AG04449 (cell line): ENCODE measurements around the gene MAP2.

Experiments used
- CTCF ChIA-PET: fragments of 350-600 bp; formaldehyde crosslinking; extraction: SDS; loops from one replicate; lab custom pipeline; 2021; ENCODE audit warnings: antibody characterized with exemption; lab: Yijun Ruan, JAX
- POLR2A ChIA-PET: fragments of 400-600, 350-600 bp; formaldehyde crosslinking; extraction: SDS; loops from one replicate; lab custom pipeline; 2020; ENCODE audit warnings: antibody characterized with exemption, inconsistent platforms; lab: Yijun Ruan, JAX
- DNase-seq: peaks from one replicate; pipeline ENCODE4 v3.0.0-alpha.2; 2010; ENCODE audit warnings: low read depth, low spot score
- H3K4me3 ChIP-seq: 2 replicates; pipeline ENCODE4 v1.5.1; 2011; ENCODE audit warnings: low read depth, mild to moderate bottlenecking, control low read depth, low read length
- TF ChIP-seq, protein P1 (sequence below): IDR thresholded peaks from one replicate; pipeline ENCODE4 v1.5.1; 2011; ENCODE audit warnings: mild to moderate bottlenecking, moderate library complexity, low read length, control low read depth, inconsistent platforms; ENCODE audit not compliant: insufficient read depth; ENCODE audit errors: missing control alignments

The MAP2 gene

DNA sequence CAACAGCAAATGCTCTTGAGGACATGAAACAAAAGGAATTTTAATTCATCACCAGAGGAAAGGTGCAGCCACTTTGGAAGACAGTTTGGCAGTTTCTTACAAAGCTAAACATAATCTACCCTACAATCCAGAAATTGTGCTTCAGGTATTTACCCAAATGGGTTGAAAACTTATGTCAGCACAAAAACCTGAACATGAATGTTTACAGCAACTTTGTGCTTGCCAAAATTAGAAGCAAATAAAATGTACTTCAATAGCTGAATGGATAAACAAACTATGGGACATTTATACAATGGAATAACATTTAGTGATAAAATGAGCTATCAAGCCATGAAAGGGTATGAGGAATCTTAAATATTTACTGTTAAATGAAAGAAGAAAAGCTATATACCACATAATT, 6.9 kb upstream of the MAP2 start:
- CTCF ChIA-PET = interaction anchor here (1.5 to 2.2 kb wide), 2 partner anchors 9 to 83 kb away, joined by 5 to 14 read pairs; no protein-coding TSS in a partner anchor
- no peak overlapping the region for H3K4me3 ChIP-seq
- TF ChIP-seq, protein P1, sequence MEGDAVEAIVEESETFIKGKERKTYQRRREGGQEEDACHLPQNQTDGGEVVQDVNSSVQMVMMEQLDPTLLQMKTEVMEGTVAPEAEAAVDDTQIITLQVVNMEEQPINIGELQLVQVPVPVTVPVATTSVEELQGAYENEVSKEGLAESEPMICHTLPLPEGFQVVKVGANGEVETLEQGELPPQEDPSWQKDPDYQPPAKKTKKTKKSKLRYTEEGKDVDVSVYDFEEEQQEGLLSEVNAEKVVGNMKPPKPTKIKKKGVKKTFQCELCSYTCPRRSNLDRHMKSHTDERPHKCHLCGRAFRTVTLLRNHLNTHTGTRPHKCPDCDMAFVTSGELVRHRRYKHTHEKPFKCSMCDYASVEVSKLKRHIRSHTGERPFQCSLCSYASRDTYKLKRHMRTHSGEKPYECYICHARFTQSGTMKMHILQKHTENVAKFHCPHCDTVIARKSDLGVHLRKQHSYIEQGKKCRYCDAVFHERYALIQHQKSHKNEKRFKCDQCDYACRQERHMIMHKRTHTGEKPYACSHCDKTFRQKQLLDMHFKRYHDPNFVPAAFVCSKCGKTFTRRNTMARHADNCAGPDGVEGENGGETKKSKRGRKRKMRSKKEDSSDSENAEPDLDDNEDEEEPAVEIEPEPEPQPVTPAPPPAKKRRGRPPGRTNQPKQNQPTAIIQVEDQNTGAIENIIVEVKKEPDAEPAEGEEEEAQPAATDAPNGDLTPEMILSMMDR = no peak
- POLR2A ChIA-PET = no interaction called here
- DNase-seq = no peak

DNA sequence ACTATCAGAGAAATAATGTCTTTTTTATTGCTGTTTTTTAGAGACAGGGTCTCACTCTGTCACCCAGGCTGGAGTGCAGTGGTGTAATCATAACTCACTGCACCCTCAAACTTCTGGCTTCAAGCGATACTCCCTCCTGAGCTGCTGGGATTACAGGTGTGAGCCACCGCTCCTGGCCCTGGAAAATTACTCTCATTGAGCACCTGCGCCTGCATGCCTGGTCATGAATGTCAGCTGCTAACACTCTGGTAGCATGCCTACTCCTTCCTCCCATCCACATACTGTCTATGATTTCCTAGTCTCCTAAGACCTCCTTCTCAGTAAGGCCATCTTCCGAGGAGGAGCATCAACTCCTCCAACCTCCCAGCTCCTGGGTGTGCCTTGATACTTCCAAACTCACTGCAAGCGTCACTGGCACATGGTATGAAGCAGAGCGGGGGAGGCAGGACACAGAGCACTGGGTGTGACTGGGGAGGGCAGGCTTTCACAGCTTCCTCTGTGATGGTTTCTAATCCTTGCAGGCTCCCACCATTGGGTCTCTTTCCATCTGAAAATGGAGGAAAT, 1.6 kb upstream of the MAP2 start:
- ChIA-PET CTCF (interaction anchor here (0.7 to 7.0 kb wide), 12 partner anchors 9 to 1015 kb away, joined by 3 to 124 read pairs (median 4); no protein-coding TSS in a partner anchor), POLR2A (no interaction called here)
- TF ChIP-seq, protein P1 = no peak
- no peak overlapping the region for H3K4me3 ChIP-seq
- no peak for DNase-seq

DNA sequence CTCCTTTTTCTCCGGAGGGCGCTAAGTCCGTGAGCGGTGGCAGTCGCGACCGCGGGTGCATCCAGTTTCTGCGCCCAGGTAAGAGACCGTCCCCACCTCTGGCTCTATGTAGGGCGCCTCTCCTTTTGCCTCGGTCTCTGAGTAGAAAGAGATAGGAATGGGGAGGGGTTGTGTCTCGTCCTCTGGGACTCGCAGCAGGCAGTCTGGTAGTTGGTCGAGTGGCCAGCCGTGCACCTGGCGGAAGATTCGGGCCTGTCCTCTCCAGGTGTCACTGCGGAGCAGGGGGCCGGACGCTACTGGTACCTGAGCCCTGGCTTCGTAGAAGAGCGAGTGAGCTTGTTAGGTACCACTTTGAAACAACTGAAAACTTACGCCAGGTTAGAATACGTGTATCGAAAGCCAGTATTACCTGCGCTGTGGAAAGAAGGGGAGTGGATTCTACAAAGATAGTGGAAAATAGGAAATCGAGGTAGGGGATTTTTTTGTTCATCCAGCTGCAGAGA, 403 bp downstream of the MAP2 start:
- peak overlapping the region; percentile 67 for H3K4me3 ChIP-seq
- ChIA-PET CTCF (interaction anchor here (0.6 to 7.0 kb wide), 42 partner anchors 9 to 539 kb away, joined by 3 to 124 read pairs (median 6); no protein-coding TSS in a partner anchor), POLR2A (no interaction called here)
- TF ChIP-seq, protein P1 = no peak
- DNase-seq = no peak

DNA sequence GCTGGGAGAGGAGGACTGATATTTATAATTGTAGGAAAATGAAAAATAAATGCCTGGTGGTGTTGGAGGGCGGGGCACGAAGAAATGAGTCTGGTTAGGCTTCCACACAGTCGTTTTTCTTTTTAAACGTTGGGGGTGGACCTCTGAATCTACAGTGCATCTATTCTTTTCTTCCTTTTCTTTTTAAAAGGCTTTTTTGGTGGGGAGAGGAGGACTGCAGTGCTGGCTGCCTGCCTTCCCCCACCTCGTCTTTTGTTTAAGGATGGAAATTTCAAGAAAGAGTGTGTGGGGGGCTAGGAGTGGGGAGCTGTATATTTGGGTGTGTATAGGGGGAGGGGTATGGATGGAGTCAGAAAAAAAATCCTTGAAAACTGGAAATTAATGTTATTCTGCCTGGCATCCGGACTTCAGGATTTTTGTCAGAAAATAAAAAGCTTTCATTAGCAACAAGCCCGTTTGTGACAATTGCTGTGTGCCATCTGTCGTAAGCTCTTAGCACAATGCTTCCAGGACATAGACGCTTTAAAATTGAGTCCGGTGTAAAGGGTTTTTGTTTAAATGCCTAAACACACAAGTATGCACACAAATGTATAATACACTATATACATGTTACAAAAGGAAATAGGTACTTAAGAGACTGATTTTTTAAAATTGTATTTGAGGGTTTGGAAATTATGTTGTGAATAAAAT, 1.1 kb downstream of the MAP2 start:
- ChIA-PET POLR2A (interaction anchor here (0.6 kb wide), 1 partner anchor 155 kb away, joined by 3 read pairs; no protein-coding TSS in a partner anchor), CTCF (interaction anchor here (0.7 to 7.0 kb wide), 31 partner anchors 8 to 1029 kb away, joined by 3 to 124 read pairs (median 6); no protein-coding TSS in a partner anchor)
- DNase-seq = no peak
- TF ChIP-seq, protein P1 = no peak
- peak overlapping the region; percentile 67 for H3K4me3 ChIP-seq

DNA sequence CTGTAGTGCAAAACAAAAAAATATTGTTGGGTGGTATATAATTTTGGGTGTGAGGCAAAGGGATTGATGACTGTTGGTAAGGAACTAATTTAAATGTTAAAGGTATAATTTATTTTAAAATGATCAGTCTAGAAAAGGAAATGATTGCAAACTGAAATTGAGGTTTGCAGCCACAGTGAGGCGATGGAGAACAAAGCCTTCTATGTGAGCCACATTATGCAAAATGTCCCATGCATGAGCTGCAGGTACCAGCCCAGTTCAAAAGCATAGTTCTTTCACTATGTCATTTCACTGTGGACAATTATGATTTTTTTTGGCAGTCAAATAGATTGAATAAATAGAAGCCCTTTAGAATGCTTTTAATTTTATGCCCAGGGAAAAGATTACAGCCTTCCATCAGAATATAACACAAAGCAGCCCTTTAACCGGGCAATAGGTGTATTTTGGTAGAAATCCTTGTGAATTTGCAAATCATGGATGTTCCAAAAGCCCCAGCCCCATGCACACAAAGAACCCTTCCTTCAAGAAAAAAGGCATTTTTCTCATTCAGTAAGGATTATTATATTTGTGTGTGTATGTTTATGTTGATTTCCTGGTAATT, 1.7 kb downstream of the MAP2 start:
- DNase-seq = no peak
- CTCF ChIA-PET = interaction anchor here (0.6 to 7.0 kb wide), 28 partner anchors 8 to 1030 kb away, joined by 3 to 124 read pairs (median 4); no protein-coding TSS in a partner anchor
- TF ChIP-seq, protein P1 = peak; percentile 50
- POLR2A ChIA-PET = interaction anchor here (0.6 kb wide), 1 partner anchor 154 kb away, joined by 3 read pairs; no protein-coding TSS in a partner anchor
- no peak overlapping the region; the same call in 1 of the 2 replicates for H3K4me3 ChIP-seq
